DND-41 (cell line): ENCODE data around the gene GJB6.

Experiments used
- CTCF ChIP-seq: IDR thresholded peaks from 2 replicates; pipeline ENCODE4 v1.5.1; 2012; ENCODE audit warnings: borderline replicate concordance, low read length, moderate library complexity, mild to moderate bottlenecking; ENCODE audit not compliant: poor library complexity, severe bottlenecking; ENCODE audit errors: extremely low read depth
- EZH2 ChIP-seq: IDR thresholded peaks from 3 replicates; pipeline ENCODE4 v1.6.1; 2012; ENCODE audit warnings: borderline replicate concordance, low read depth, mild to moderate bottlenecking, moderate library complexity, low read length, inconsistent platforms; ENCODE audit not compliant: severe bottlenecking

- no peak for TF ChIP-seq CTCF
- TF ChIP-seq EZH2, result no peak
These were observed 943 bp downstream of the GJB6 start for GRCh38 chr13:20230913-20231838.
